ENCODE results near the gene NEDD4.
"Not testable (repeated sequence)": the region's sequence is repeated elsewhere in the genome, so short reads cannot be mapped to it uniquely, and the experiment has no call there.

NEDD4 gene

DNA sequence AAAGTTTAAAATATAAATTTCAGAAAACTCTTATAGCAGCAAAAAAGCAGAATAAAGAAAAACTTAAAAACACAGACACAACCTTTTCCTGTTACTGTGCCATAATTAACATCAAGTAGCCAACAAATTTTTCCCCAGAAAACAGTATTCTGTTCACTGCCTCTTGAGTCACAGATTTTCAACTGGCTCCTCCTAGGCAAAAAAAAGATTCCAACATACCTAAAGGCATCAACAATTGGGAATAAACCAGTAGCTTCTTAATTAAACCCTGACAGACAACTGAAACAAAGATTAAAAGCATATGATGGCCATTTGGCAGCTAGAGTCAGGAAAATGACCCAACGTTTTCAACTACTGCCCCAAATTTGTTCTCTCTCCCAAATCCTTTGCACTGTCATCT lies 10.9 kb upstream of the NEDD4 start:
- not testable (repeated sequence) for DNase-seq (ENCODE audit: low read depth)

GRCh38 chr15:56003777-56004176 lies 10.4 kb upstream of the NEDD4 start:
- DNase-seq (ENCODE audit: low read depth), result not testable (repeated sequence)

DNA sequence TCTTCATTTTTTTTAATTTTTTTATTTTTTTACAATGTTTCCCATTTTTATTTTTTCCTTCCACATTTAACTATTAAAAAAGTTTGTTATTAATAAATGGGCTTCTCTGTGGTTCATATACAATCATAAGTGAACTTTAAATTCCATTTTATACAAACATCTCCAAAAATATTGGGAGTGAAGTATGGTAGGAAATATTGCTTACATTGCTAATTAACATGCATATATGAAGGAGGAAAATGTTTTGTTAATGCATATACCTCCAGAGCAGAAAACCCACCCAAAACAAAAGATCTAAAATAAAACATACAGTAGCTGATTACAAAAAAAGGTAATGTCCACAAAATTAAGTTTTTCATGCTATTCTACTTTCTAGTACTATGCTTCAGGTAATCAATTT lies 9.9 kb upstream of the NEDD4 start:
- not testable (repeated sequence) for DNase-seq (ENCODE audit: low read depth)

- no peak for DNase-seq (ENCODE audit: low read depth)
Observed at GRCh38 chr15:56001471-56002078, 8.2 kb upstream of the NEDD4 start.

DNA sequence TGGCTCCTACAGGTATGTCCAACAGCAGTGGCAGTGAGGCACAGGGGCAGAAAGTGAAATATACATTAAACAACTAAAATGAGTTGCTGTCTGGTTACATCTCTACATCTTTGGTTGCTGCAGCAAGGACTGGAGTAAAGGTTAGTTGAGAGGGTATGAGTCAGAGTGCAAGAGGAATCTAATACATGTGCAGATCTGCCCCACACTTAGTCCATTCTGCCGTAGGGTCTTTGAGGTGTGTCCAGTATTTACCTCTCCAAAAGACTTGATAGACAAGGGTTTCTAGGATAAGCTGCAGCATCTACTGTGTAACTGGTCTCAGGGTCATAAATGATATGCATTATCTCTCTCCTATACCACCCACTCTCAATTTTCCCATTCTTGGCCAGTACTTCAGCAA lies 6.2 kb upstream of the NEDD4 start:
- no peak for DNase-seq (ENCODE audit: low read depth)

DNA sequence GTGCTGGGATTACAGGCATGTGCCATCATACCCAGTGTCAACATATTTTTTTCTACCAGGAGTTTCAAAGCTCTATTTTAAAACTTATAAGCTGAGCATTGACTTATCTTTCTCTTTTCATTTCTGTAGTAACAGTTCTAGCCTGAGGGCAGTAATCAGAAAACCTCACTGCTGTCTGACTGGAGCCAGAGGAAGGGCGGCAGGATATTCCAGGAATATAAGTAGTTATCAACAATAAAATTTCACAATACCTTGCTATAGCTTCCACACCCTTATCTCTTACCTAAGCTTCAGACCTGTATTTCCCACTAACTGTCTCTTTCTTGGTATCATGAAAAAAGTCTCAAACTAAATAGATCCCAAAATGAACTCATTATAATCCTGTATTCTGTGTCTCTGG lies 5.1 kb upstream of the NEDD4 start:
- no peak for DNase-seq (ENCODE audit: low read depth)

DNA sequence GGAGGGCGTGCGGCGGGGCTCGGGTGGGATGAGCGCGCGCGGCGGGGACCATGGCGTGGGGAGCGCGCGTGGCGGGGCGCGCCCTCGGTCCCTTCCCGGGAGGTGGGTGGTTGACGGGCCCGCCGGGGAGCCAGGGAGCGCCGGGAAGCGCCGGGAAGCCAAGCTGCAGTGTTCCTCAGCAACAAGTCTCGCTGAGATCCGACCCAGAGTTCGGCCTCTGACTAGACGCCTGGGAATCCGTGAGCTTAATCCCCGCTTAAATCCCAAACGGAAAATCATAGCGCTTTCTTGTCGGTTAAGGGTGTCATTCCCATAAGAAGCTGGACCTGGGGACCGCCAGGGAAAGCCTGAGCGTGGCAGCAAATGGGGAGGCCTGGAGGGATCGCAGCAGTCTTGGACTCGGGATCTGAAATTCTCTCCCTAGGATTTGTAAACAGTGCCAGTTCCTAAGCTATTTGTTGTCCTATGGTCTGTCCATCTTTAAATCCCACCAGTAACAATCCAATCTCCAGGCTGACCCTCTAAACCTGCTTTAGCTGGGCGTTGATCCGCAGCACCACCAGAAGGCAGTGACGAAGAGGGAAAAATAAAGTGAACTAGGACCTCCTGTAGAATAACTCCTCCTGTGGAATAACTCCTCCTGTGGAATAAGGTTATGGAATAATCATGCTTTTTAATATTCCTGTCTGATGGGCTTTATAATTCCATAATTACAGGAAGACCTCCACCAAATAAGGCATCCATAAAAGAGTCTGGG lies 570 bp upstream of the NEDD4 start:
- DNase-seq (ENCODE audit: low read depth), result no peak

DNA sequence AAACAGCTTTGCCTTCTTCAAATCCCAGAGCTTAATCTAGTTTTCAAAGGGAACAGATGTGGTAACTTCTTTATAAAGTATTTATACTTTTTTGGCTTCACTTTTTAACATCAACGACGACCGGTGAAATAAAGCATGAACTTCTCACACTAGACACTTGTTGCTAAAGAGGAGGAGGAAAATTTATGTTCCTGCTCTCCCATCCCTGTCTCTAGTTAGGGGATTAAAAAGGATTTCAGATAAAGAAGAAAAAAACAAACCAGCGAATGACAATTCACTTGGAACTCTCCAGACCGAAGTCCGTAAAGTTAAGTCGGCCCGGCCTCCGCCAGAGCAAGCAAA lies 672 bp downstream of the NEDD4 start:
- no peak for DNase-seq (ENCODE audit: low read depth)

GRCh38 chr15:55991802-55992768 lies 1.3 kb downstream of the NEDD4 start:
- DNase-seq (ENCODE audit: low read depth), result no peak

- no peak for DNase-seq (ENCODE audit: low read depth)
Observed at GRCh38 chr15:55990998-55991397, 2.4 kb downstream of the NEDD4 start.

DNA sequence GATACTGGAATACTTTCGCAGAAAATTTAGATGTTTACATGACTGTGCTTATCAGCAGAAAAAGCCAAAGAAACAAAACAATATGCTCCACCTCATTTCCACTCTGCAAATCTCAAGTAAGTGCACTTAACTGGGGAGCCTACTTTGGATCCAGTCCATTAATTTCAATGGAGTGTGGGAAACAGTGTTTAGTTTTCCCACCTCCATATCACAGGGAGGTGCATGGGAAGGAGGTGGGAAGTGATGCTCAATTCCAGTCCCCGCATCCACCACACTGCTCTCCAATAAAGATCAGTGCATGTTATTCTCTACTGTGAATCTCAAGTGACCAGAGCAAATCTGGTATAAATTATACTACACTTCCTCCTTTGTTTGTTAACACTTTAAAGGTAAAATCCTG lies 2.9 kb downstream of the NEDD4 start:
- DNase-seq (ENCODE audit: low read depth), result no peak

DNA sequence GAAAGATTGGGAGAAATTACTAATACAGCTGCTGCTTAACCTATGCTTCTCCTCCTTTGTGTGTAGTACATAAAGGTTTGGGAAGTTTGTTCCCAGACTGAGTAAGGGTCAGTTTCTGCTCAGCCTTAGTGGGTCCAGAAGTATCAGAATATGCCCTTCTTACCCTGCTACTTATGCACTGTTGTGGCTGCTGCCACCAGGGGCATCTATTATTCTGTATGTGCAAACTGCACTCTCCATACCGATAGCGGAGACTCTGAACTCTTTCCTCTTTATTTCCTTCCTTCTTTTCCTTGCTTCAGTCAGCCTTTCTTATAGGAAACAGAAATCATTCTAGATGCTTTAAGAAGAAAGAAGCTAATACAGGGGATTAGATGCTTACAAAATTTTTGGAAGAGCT lies 4.0 kb downstream of the NEDD4 start:
- DNase-seq (ENCODE audit: low read depth), result no peak

DNA sequence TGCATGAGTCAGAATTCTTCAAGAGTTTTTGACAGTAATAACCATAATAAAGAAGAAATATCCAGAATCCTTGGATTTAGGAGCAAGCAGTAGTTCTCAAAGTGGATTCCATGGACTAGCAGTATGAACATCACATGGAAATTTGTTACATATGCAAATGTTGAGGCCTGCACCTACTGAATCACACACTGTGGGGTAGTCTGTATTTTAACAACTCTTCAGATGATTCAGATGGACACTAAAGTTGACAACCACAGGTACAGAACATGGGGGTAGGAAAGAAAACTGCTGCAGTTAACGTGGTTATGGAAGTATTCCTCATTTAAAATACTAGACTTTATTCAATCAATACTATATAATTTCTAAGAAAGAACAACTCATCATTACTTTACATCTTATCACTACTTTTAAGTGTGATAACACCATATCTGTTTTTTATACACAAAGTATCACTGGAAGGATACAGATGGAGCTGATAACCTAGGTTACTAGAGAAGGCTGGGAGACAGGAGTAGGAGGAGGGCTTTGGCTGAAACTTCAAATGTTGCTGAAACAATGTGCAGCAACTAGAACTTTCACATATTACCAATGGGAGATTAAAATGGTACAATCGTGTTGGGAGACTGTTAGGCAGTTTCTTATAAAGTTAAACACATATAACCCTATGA lies 11.7 kb downstream of the NEDD4 start:
- no peak for DNase-seq (ENCODE audit: low read depth)

DNA sequence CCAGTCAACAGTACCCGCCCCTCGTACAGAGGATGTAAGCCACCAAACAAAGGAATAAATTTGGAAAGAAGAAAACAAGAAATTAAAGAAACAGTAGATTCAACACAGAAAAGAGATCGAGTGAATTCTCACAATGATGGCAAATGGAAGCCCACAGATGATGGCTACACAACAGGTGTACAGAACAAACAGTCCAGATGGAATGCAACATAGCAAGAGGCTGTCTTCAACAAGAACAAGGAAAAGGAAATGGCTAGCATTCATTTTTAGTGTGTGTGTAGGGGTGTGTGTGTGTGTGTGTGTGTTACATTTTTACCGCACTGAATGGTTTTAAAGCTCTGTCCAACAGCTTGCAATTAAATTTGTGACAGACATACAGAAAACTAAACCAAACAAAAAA lies 12.9 kb downstream of the NEDD4 start:
- DNase-seq (ENCODE audit: low read depth), result no peak

- no peak for DNase-seq (ENCODE audit: low read depth)
Observed at GRCh38 chr15:55977231-55977630, 16.2 kb downstream of the NEDD4 start.

- DNase-seq (ENCODE audit: low read depth), result no peak
Observed at GRCh38 chr15:55970286-55970685, 23.1 kb downstream of the NEDD4 start.

DNA sequence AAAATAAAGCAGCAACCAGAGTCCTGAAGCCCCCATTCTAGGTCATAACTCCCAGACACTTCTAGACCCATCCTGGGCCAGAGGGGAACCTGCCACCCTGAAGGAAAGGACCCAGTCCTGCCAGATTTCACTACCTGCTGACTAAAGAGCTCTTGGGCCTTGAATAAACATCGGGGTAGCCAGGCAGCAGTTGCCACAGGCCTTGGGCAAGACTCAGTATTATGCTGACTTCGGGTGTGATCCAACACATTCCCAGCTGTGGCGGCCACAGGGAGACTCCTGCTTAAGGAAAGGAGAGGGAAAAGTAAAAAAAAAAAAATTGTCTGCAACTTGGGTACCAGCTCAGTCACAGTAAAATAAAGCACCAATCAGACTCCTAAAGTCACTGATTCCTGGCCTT lies 23.8 kb downstream of the NEDD4 start:
- DNase-seq (ENCODE audit: low read depth), result no peak

GRCh38 chr15:55968923-55969322 lies 24.5 kb downstream of the NEDD4 start:
- no peak for DNase-seq (ENCODE audit: low read depth)

GRCh38 chr15:55965091-55965490 lies 28.3 kb downstream of the NEDD4 start:
- no peak for DNase-seq (ENCODE audit: low read depth)

- DNase-seq (ENCODE audit: low read depth), result no peak
Observed at GRCh38 chr15:55960946-55961345, 32.5 kb downstream of the NEDD4 start.

DNA sequence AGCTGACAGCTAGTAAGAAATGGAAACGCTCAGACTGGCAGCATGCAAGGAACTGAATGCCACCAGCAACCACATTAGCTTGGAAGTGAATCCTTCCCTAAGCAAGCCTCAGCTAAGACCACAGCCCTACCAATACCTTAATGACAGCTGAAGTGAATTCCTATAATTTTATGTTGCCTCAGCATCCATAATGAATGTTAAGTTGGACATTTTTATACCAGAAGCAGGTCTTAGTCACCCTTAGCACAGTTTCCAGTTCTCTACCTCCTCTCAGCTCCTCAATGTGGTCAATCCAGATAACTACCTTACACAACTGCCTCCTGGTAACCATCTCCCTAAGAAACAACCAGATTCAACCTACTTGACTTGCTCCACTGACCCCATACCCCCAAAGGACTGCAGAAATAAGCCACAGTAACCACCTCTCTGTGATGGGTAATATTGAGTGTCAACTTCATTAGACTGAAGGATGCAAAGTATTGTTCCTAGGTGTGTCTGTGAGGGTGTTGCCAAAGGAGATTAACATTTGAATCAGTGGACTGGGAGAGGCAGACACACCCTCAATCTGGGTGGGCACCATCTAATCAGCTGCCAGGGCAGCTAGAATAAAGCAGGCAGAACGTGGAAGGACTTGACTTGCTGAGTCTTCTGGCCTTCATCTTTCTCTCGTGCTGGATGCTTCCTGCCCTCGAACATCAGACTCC lies 33.5 kb downstream of the NEDD4 start:
- DNase-seq (ENCODE audit: low read depth), result no peak

DNA sequence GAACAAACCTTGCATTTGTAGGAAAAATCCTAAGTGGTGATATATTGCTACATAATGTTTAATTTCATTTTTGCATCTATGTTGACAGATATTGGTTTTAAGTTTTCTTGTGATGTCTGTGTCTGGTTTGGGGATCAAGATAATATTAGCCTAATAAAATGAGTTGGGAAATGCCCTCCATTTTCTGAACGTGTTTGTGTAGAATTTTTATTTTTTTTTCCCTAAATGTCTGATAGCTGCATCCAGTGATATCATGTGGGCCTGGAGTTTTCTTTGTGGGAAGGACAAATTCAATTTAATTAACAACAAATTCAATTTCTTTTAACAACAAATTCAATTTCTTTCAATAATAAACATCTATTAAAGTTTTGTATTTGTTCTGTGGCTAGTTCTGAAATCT lies 35.1 kb downstream of the NEDD4 start:
- DNase-seq (ENCODE audit: low read depth), result no peak

All from stimulated activated CD8-positive, alpha-beta memory T cell treated with anti-CD3 and anti-CD28 coated beads, Interleukin-12 subunit alpha, Interleukin-12 subunit beta, amount 100 ng/mL, for 1 hour (primary cell).